Measurements from ENCODE around the gene ATF7IP.

DNA sequence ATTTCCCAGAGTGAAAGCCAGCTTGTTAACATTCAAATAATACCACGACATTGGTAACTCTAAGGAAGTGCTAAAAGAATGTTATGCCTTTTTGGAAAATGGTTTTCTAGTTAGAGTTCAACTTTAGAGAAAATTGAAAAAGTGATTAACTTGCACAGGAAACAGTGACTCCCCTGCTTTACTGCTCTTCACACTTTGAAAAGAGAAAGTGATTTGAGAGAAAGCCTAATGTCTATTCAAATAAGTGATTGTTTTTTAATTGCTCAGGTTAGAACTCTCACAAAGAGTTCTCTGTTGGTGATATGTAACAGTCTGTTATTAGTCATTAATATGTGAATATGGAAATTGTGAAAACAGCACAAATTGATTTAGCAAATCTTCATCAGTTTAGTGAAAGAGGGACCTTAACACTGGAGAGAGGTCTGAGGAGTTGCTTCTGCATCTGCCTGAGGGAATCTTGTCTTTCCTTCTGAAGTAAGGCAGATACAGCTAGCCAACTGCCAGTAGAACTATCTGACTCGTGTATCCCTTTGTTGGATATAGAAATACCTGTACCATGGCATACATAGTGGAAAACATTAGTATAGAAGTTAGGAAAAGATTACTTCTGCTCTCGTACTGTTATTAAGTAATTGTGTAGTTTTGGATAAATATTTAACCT is 25.5 kb downstream of the ATF7IP start:
- TF ChIP-seq, protein P1, sequence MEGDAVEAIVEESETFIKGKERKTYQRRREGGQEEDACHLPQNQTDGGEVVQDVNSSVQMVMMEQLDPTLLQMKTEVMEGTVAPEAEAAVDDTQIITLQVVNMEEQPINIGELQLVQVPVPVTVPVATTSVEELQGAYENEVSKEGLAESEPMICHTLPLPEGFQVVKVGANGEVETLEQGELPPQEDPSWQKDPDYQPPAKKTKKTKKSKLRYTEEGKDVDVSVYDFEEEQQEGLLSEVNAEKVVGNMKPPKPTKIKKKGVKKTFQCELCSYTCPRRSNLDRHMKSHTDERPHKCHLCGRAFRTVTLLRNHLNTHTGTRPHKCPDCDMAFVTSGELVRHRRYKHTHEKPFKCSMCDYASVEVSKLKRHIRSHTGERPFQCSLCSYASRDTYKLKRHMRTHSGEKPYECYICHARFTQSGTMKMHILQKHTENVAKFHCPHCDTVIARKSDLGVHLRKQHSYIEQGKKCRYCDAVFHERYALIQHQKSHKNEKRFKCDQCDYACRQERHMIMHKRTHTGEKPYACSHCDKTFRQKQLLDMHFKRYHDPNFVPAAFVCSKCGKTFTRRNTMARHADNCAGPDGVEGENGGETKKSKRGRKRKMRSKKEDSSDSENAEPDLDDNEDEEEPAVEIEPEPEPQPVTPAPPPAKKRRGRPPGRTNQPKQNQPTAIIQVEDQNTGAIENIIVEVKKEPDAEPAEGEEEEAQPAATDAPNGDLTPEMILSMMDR (IDR thresholded peaks at IDR 0.05): no peak
- TF ChIP-seq TCF7L2 (IDR thresholded peaks at IDR 0.05; ENCODE audit: low read depth, low read length): no peak
- TF ChIP-seq, protein P2, sequence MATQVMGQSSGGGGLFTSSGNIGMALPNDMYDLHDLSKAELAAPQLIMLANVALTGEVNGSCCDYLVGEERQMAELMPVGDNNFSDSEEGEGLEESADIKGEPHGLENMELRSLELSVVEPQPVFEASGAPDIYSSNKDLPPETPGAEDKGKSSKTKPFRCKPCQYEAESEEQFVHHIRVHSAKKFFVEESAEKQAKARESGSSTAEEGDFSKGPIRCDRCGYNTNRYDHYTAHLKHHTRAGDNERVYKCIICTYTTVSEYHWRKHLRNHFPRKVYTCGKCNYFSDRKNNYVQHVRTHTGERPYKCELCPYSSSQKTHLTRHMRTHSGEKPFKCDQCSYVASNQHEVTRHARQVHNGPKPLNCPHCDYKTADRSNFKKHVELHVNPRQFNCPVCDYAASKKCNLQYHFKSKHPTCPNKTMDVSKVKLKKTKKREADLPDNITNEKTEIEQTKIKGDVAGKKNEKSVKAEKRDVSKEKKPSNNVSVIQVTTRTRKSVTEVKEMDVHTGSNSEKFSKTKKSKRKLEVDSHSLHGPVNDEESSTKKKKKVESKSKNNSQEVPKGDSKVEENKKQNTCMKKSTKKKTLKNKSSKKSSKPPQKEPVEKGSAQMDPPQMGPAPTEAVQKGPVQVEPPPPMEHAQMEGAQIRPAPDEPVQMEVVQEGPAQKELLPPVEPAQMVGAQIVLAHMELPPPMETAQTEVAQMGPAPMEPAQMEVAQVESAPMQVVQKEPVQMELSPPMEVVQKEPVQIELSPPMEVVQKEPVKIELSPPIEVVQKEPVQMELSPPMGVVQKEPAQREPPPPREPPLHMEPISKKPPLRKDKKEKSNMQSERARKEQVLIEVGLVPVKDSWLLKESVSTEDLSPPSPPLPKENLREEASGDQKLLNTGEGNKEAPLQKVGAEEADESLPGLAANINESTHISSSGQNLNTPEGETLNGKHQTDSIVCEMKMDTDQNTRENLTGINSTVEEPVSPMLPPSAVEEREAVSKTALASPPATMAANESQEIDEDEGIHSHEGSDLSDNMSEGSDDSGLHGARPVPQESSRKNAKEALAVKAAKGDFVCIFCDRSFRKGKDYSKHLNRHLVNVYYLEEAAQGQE (IDR thresholded peaks at IDR 0.05; ENCODE audit: insufficient read depth in 1 of 2, low read depth in 2 of 2, low read length in 1 of 2): no peak
- no peak for TF ChIP-seq POLR2AphosphoS5 (IDR thresholded peaks at IDR 0.05; ENCODE audit: low read depth, low read length)
